Measurements from ENCODE around the gene CFAP157.

The CFAP157 gene

GRCh38 chr9:127716412-127716811 is 9.6 kb downstream of the CFAP157 start:
- DNase-seq, result no peak

DNA sequence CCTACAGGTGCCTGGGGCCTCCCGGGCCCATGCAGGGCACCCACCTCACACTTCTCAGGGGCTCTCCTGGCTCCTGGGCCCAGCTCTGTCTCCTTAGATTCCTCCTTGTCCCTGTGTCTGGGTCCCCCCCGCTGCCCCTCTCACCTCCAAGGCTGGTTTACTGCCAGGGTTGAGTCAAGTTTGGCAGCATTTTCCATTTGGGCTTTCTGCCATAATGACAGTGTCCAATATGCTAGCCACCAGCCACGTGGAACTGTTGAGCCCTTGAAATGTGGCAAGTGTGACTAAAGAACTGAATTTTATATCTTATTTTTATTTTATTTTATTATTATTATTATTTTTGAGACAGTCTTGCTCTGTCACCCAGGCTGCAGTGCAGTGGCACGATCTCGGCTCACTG is 11.0 kb downstream of the CFAP157 start:
- no peak for DNase-seq

GRCh38 chr9:127720031-127720864 is 13.5 kb downstream of the CFAP157 start:
- DNase-seq, result no peak

DNA sequence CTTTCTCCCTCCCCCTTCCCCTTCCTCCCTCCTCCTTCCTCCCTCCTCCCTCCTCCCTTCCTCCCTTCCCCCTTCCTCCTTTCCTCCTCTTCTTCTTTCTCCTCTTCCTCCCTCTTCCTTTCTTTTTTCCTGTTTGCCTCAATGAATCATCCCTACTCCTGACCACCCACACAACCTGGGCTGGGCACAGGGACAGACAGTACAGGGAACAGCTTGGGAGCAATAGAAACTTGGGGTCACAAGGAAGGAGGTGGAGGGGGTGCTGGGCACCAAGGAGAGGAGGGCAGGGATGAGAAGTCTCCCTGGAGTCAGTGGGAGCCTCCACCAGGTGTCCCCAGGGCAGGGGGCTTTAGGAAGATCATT is 14.1 kb downstream of the CFAP157 start:
- DNase-seq, result no peak

- no peak for DNase-seq
These were observed 14.6 kb downstream of the CFAP157 start for GRCh38 chr9:127721391-127721821.

GRCh38 chr9:127722055-127722745 is 15.4 kb downstream of the CFAP157 start:
- DNase-seq, result no peak

DNA sequence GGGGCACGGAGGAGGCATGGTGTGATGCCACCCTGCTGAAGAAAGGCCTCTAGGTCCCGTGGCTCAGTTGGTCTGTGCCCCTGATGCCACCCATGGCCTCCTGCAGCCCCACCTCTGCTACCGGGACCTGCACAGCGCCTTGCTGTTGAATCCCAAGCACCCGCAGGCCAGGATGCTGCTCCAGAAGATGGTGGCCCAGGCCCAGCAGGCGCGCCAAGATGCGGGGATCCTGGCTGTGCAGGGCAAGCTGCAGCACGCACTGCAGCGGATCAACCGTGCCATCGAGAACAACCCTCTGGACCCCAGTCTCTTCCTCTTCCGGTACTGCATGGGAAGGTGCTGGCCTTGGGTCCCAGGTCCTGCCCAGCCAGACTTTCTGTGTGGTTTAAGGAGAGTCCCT is 16.2 kb downstream of the CFAP157 start:
- DNase-seq, result no peak

DNA sequence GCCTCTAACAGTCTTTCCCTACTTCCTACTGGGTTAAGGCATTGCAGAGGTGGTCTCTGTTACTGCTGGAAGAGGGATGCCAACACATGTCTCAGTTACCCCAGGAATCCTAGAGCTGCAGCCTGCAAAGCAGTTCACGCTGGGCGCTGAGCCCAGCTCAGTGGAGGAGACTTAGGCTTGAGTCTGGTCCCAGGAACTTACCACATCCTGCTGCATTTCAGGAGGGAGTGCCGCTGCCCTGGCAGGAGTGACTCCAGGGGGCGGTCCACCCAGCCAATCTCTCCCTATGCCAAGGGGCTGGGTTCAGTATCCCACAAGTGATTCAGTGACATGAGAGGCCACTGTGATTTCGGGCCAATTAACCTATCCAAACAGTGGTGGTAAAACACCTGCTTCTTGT is 16.7 kb downstream of the CFAP157 start:
- no peak for DNase-seq

DNA sequence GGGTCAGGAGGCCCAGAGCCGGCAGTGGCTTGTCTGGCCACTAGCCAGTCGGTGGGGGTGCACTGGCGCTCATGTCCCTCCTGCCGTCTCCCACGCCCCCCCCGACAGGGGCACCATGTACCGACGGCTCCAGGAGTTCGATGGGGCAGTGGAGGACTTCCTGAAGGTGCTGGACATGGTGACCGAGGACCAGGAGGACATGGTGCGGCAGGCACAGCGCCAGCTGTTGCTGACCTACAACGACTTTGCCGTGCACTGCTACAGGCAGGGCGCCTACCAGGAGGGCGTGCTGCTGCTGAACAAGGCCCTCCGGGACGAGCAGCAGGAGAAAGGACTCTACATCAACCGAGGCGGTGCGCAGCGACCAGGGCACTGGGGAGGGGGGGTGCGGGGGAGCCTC is 17.2 kb downstream of the CFAP157 start:
- DNase-seq, result no peak

- DNase-seq, result no peak
These were observed 20.1 kb downstream of the CFAP157 start for GRCh38 chr9:127726871-127727270.

DNA sequence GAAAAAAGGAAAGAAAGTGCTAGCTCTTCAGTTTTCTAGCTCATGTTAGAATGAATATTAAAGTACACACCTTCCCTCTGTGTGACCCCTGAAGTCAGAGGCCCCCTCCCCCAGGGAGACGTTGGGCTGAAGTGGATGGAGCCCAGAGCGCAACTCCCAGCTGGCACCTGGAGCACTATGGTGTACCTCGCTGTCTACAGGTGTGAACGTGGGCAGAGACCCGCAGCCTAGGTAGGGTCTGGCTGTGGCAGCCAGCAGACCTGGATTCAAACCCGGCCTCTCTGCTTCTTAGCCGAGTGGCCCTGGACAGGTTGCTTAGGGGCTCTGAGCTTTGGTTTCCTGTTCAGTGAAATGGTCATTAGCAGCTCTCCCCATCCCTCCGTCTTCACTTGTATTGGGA is 22.0 kb downstream of the CFAP157 start:
- no peak for DNase-seq

DNA sequence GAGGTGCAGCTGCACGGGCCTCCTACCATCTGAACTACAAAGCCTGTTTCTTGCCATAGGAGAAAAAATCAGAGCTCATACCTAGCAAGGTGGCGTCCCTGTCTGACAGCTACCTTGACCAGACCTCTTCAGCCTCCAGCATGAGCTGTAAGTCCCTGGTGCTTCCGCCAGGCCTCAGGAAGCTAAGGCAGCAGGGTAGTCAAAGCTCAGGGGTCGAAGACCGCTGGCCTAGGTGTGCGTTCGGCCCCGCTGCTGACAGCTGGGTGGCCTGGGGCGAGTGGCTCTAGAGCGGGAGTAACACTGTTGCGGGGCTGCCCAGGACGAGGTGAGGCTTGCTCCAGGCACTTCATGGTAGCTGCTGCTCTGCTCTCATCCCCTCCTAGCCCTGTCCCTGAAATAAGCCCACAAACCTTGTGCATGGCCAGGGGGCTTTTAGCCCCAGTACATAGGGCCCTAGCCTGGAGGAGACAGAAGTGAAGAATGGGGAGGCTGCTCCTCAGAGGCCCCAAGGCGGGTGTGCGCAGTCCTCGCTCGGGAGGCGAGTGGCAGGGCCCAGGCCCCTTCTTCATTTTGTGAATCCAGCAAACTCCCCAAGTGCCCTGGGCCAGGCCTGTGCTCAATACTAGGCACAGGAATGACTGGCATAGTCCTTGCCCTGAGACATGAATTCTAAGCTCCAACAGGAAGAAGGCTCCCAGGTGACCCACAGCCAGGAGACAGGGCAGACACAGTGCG is 22.9 kb downstream of the CFAP157 start:
- DNase-seq, result no peak

DNA sequence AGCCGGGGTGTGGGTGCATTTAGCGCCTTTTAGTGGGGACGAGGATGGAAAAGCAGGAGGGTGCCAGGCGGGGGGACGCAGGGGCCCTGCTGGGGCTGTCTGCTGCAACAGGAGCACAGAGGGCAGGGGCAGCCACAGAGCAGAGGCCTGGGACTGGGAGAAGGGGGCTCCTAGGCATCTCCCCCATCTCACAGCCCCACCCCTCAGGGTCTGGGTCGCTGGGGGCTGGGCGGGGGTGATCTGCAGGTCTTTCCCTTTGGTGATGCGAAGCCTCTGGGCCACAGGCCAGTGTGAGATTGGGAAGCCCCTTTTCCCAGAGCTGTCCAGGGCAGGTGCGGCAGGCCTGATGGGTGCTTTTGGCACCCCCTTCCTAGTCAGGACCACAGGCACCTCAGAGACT is 23.5 kb downstream of the CFAP157 start:
- DNase-seq, result no peak

- DNase-seq, result no peak
These were observed 24.1 kb downstream of the CFAP157 start for GRCh38 chr9:127730799-127731410.

- no peak for DNase-seq
These were observed 25.1 kb downstream of the CFAP157 start for GRCh38 chr9:127731938-127732337.

DNA sequence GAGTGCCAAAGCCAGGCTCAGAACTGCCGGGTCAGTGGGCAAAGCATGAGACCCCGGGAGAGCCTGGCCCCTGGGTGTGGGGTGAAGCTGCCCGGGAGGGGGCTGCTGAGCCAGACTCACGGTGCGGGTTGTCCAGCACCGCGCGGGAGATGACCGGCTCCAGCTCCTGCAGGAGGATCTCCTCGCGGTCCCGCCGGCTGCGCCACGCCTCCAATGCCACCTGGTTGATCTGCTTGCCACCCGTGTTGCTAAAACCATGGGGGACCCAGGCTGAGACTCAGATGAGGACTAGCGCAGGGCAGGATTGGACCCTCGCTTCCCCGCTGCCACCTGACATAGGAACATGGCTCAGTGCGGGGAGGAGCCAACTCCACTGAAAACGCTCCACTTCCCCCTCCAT is 25.7 kb downstream of the CFAP157 start:
- no peak for DNase-seq

- DNase-seq, result no peak
These were observed 26.8 kb downstream of the CFAP157 start for GRCh38 chr9:127733614-127734013.

- no peak for DNase-seq
These were observed 27.5 kb downstream of the CFAP157 start for GRCh38 chr9:127734247-127734746.

GRCh38 chr9:127734747-127735529 is 28.1 kb downstream of the CFAP157 start, which contains the start of gene TOR2A:
TSS of gene TOR2A (minus strand) at chr9:127735294. CDS start at chr9:127735270, 24 bp downstream.
- DNase-seq, result peak; percentile 87 to 93

- no peak for DNase-seq
These were observed 28.9 kb downstream of the CFAP157 start for GRCh38 chr9:127735530-127736185.

DNA sequence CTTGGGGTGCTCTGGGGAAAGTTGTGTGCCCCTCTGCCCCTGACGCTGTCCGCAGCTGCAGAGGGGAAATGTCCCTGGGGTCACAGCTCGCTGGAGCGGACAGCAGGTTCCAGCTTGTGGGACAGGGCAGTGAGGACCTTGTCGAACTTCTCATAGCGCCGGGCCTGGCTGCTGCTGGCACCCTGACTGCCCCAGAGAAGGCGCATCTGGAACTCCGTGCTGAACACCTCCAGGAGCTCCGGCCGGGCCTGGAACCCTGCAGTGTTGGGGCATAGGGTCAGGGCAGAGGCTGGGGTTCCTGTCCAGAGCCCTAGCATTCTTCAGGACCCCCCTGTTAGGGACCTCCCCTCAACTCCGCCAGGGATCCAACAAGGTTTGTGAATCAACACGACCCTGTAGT is 31.9 kb downstream of the CFAP157 start:
- no peak for DNase-seq

All from cerebellar nuclear complex (tissue), 1 donor.